ENCODE data around the gene WNT7B. TPM values are rescaled to one million over a fixed set of nuclear protein-coding genes. Genes with fewer than 3 reads are reported as not detected.

Gene WNT7B
- total and polyA plus RNA-seq, 2 experiments from 2014 or later, result 0.10 TPM; not detected in 1

- Histone ChIP-seq H3F3A (replicated peaks; ENCODE audit: low read depth) (no peaks in the 10 kb centered on the region), H3K79me2 (replicated peaks; ENCODE audit: insufficient read depth) (no peaks in the 10 kb centered on the region), H3K9me2 (ENCODE audit: insufficient read depth) (no peaks in the 10 kb centered on the region), H4K20me1 (replicated peaks; ENCODE audit: insufficient read depth) (no peaks in the 10 kb centered on the region), H3K27me3 (ENCODE audit: insufficient read depth) (no peaks in the 10 kb centered on the region), H3K4me2 (no peak overlapping the region), H3K4me1 (ENCODE audit: insufficient read depth) (no peaks in the 10 kb centered on the region), H3K36me3 (ENCODE audit: insufficient read depth) (no peaks in the 10 kb centered on the region), H3K4me3 (no peak overlapping the region), H2AFZ (no peak overlapping the region), H3K27ac (ENCODE audit: low read depth) (no peak overlapping the region)
- no peak overlapping the region for H3K27ac Mint-ChIP-seq
- DNase-seq (ENCODE audit: low spot score) (no peak), ATAC-seq (no peak)
- no peak overlapping the region for H3K4me3 Mint-ChIP-seq
- H3K36me3 Mint-ChIP-seq (ENCODE audit: low read depth), result no peaks in the 10 kb centered on the region
- TF ChIP-seq POLR2AphosphoS5 (IDR thresholded peaks at IDR 0.05; ENCODE audit: low read depth) (no peak), NANOG (IDR thresholded peaks at IDR 0.05; ENCODE audit: borderline replicate concordance) (no peak)
- H3K27me3 Mint-ChIP-seq (ENCODE audit: insufficient read depth, low read depth, poor library complexity), result peaks cover 14% of the 10 kb centered on the region
- H3K9me3 Mint-ChIP-seq, result no peaks in the 10 kb centered on the region
- peaks cover 2% of the 10 kb centered on the region; the same call in 2 of the 3 replicates for H3K4me1 Mint-ChIP-seq
These were observed 18.0 kb downstream of the WNT7B start for GRCh38 chr22:45958971-45959370.

- H3K4me1 ChIP-seq (ENCODE audit: insufficient read depth), result no peaks in the 10 kb centered on the region
- TF ChIP-seq EZH2phosphoT487 (IDR thresholded peaks at IDR 0.05; ENCODE audit: unreplicated experiment) (no peak), ZNF331 (CRISPR knock-in tag; IDR thresholded peaks at IDR 0.05; ENCODE audit: low read depth) (no peak), CTCF (conservative IDR thresholded peaks at IDR 0.05; ENCODE audit: low read depth in 2 of 2) (no peak), NANOG (IDR thresholded peaks at IDR 0.05; ENCODE audit: borderline replicate concordance) (no peak), ETS1 (IDR thresholded peaks at IDR 0.05) (no peak), REST (IDR thresholded peaks at IDR 0.05; ENCODE audit: unreplicated experiment) (no peak), ZNF462 (CRISPR knock-in tag; IDR thresholded peaks at IDR 0.05) (no peak)
- ATAC-seq, result no peak
- no peaks in the 10 kb centered on the region for H3K79me2 ChIP-seq (replicated peaks; ENCODE audit: insufficient read depth)
- H3K27ac ChIP-seq (ENCODE audit: low read depth), result no peak overlapping the region
- H3F3A ChIP-seq (replicated peaks; ENCODE audit: low read depth), result no peaks in the 10 kb centered on the region
- H3K27me3 ChIP-seq (ENCODE audit: insufficient read depth), result no peaks in the 10 kb centered on the region
- no peak overlapping the region for H3K27ac Mint-ChIP-seq
- no peaks in the 10 kb centered on the region for H3K36me3 Mint-ChIP-seq (ENCODE audit: low read depth)
- H3K9me3 Mint-ChIP-seq, result no peaks in the 10 kb centered on the region
- no peak for DNase-seq (ENCODE audit: low spot score)
- peaks cover 12% of the 10 kb centered on the region for H3K27me3 Mint-ChIP-seq (ENCODE audit: insufficient read depth, low read depth, poor library complexity)
- no peak overlapping the region for H3K4me2 ChIP-seq
- H3K4me3 ChIP-seq, result no peak overlapping the region
- H3K4me3 Mint-ChIP-seq, result no peak overlapping the region
- no peak overlapping the region for H2AFZ ChIP-seq
- no peaks in the 10 kb centered on the region for H3K36me3 ChIP-seq (ENCODE audit: insufficient read depth)
- H3K9me2 ChIP-seq (ENCODE audit: insufficient read depth), result no peaks in the 10 kb centered on the region
- H4K20me1 ChIP-seq (replicated peaks; ENCODE audit: insufficient read depth), result no peaks in the 10 kb centered on the region
- H3K4me1 Mint-ChIP-seq, result peaks cover 6% of the 10 kb centered on the region
These were observed 19.1 kb downstream of the WNT7B start for GRCh38 chr22:45957826-45958225.

All from GM23338 (cell line).